ENCODE data around the gene TUBB4B.

TUBB4B gene

DNA sequence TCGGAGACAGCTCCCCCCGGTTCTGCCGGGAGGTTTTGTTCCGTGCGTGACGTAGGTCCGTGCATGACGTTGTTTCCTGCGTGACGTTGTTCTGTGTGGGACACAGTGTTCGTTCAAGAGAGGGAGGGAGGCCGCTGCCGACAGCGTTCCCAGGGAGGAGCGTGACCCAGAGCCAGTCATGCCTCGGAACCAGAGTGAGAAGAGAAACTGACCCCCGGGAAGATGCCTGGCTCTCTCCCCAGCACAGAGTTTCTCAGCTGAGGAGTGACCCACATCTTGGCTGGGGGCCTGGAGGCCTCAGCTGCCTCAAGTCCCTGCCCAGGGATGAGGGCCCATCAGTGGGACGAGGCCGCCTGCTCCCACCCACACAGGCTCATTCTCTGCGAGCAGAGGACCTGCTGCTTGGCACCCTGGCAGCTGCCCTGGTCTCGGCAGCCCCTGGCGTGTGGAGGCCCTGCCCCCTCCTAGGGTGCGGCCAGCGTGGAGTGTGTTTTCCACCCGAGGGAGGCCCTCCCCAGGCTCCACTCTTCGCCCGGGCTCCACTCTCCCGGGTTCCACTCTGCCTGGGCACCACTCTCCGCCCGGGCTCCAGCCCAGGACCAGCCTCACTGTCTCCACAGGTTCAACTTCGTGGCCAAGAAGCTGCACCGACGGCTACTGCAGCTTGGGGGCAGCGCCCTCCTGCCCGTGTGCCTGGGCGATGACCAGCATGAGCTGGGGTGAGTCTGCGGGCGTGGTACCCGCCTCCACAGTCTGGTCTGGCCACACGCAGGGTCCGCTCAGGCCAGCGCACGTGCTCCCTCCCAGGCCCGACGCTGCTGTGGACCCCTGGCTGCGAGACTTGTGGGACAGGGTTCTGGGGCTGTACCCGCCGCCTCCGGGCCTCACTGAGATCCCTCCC lies 27.7 kb upstream of the TUBB4B start:
- DNase-seq: no peak

DNA sequence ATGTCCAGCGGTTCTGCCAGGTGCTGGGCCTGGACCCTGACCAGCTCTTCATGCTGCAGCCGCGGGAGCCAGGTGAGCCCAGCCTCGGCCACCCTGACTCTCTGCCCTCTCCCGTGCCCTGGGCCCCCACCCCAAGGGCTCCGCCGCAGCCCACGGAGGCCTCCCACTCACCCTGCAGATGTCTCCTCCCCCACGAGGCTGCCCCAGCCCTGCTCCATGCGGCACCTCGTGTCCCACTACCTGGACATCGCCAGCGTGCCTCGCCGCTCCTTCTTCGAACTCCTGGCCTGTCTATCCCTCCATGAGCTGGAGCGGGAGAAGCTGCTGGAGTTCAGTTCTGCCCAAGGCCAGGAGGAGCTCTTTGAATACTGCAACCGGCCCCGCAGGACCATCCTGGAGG lies 26.5 kb upstream of the TUBB4B start:
- DNase-seq: no peak

DNA sequence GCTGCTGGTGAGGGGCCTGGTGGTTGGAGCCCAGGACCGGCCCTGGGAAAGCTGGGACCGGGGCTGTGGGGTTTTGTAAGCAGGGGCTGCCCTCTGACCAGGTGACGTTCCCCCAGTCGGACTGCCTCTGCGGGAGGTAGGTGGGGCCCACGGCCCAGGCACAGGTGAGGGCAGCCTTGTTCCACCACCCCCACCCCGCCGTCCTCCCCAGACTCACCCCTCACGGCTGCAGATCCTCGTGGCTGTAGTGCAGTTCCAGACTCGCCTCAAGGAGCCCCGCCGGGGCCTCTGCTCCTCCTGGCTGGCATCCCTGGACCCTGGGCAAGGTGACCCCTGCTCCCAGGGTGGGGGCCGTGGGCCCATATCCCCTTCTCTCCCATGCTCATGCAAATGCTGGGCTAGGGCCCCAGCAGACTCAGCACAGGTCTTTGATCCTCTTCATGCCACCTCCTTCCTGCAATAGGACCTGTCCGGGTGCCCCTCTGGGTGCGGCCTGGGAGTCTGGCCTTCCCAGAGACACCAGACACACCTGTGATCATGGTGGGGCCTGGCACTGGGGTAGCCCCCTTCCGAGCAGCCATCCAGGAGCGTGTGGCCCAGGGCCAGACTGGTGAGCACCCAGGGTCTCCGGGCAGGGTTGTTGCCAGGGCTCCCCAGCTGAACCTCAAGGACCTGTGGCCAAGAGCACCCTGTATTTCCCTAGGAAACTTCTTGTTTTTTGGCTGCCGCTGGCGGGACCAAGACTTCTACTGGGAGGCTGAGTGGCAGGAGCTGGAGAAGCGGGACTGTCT lies 25.7 kb upstream of the TUBB4B start:
- no peak for DNase-seq

DNA sequence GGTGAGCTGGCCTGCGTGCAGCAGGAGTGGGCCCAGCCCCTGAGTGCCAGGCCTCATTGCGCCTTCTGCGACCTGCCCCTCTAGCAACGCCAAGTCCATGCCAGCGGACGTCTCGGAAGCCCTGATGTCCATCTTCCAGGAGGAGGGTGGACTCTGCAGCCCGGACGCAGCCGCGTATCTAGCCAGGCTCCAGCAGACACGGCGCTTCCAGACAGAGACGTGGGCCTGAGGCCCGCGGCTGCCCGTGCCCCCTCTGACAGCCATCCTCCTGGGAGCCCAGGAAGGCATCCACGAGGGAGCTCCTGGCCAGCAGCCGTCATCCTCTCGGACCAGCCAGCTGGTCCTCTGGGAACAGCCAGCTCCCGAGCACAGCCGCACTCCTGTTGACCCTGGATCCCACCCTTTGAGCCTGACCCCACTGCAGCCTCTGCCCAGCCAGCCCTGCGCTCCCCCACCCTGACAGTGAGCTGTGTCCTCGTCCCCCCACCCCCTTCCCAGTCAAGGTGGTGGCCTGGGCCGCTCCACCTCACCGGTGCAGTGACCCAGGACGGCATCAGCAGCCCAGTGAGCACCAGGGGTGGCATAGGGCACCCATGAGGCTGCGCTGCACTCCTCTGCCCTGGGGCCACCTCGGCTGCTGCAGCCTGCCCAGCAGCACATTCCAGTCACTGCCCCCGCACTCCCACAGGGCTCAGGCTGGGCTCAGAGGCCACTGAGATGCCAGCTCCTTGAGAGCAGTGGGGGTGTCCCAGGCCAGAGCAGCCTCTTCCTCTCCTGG lies 24.7 kb upstream of the TUBB4B start:
- no peak for DNase-seq

DNA sequence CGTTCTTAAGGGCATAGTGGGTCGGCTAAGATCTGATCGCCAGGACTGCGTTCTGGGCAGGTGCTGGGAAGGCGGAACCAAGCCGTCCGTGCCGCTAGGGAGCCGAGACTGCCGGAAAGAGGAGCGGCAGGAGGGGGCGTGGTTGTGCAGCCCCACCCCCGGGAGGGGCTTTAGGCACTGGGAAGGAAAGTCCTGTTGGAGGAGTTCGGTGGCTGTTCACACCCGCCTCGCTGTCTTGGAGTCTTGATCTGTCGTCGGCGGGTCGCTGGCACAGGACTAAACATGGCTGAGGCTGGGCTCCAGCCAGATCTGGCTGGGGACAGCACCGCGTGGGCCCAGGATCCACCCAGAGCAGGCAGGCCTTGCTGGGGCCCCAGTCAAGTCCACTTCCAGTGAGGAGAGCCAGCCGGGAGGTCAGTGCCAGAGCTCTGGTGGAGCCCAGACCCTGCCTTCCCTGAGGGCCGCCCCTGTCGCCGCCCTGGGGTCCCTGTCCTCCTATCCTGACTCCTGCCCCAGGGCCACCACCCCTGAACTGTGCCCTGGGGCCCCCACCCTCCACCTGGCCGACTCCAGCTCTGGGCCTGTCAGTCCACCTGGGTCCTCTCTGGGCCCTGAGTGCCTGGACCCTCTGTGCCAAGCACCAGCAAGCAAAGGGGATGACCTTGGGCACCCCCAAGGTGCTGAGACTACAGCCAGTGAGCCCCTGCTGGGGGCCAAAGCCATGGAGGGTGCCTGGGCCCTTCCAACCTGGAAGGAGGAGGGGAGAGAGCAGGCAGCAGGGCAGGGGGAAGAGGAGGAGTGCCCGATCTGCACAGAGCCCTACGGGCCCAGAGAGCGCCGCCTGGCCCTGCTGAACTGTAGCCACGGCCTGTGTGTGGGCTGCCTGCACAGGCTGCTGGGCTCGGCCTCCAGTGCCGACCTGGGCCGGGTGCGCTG lies 23.5 kb upstream of the TUBB4B start:
- no peak for DNase-seq

DNA sequence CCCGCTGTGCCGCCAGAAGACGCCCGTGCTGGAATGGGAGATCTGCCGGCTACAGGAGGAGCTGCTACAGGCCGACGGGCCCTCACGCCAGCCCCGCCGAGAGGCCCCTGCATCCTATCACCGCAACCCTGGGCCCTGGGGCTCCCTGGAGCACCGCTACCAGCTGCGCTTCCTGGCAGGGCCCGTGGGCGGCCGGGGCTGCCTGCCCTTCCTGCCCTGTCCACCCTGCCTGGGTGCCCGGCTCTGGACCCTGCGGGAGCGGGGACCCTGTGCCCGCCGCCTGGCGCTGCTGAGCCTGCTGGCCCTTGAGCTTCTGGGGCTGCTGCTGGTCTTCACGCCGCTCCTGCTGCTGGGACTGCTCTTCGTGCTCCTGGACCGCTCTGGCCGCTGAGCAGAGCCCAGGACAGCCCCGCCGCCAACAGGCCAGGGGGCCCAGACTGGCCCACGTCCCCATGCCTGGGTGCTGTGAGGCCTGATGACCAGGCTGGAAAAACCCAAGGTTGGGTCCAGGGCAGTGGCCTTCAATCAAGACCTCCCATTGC lies 22.8 kb upstream of the TUBB4B start:
- DNase-seq: no peak

DNA sequence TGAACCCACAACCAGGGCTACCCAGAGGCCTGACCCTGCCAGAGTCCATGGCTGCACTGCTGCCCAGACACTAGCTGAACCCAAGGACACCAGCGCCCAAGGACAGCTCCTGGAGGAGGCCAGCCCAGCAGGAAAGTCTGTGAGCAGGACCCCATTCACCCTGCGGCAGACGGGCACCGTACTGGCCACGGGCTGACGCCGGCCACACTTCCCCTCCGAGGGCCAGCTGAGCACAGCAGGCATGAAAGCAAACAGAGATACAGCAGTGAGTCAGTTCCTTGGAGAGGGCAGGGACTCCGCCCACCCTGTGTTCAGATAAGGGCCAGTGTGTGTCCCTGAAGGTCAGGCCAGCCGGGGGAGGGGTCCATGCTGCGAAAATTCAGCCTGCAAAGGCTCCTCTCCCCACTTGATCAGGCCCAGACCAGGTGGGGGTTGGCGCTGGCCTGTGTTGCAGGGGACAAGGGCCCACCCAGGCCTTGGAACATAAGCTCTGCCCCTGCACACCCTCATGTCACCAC lies 22.3 kb upstream of the TUBB4B start:
- DNase-seq: no peak

DNA sequence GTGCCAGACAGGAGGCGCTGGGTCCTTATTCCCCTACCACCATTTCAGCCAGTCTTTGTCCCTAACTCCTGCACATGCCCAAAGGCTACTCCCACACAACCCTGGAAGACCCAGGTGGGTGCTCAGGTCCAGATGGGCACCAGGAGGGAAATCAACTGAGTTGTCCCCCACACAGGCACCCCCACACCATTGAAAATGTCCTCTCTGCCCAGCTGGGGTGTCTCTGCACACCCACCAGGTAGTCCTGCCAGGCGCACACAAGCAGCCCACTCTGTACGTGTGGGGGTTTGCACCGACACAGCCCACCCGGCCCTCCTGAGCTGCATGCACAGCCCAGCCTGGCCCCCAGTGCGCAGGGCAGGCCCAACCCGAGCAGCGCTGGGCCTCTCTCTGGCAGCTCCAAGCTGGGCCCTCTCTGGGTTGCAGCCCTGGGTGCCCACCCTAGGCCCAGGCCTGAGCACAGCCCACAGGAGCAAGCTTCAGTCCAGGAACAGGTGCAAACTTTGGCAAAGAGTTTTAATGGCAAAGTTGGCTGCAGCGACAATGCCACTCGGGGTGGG lies 21.2 kb upstream of the TUBB4B start:
- no peak for DNase-seq

DNA sequence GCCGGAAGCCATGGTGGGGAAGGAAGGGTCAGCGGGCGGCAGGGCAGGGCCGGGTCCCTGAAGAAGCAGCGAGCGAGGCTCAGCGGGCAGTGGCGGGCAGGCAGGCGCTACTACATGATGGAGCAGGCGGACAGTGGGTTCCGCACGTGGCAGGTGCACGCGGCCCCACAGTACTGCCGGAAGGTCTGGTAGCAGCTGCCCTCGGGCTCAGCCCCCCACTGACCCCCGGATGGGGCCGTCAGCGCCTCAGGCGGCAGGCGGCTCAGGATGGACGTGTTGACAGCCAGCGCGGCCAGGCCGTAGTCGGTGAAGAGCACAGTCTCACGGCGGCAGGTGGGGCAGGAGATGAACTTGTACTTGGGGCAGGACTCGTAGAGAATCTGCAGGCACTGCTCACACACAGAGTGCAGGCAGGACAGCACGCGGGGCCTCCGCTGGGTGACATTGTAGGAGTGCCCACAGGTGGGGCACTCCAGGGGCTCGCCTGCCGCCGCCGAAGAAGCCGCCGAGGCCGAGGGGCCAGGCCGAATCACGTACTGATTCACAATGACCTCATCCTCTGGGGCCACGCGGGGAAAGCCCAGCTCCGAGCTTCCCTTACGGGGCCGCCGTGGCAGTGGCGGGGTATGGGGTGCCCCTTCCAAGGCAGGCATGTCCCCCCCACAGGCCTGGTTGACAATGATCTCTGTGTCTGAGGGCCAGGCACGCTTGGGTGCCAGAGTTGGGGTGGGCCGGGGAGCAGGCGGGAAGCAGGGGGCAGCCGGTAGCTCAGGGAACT lies 20.6 kb upstream of the TUBB4B start:
- DNase-seq: no peak

DNA sequence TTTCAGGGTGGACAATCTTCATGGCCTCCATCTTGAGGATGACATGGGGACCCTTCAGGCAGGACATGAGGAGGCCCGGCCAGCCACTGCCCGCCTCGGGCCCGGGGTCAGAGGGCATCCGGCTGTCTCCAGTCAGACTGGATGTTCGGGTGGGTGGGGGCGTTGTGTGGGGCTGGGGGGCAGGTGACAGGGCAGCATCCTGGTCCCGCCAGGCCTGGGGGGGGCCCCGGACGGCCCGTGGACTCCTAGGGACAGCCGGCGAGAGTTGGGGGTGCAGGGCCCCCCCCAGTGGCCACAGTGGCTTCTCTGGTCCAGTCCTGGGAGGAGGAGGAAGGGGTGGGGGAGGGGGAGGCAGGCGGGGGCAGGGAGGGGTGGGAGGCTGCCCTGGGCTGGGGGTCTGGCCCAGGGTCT lies 20.0 kb upstream of the TUBB4B start:
- DNase-seq: no peak

DNA sequence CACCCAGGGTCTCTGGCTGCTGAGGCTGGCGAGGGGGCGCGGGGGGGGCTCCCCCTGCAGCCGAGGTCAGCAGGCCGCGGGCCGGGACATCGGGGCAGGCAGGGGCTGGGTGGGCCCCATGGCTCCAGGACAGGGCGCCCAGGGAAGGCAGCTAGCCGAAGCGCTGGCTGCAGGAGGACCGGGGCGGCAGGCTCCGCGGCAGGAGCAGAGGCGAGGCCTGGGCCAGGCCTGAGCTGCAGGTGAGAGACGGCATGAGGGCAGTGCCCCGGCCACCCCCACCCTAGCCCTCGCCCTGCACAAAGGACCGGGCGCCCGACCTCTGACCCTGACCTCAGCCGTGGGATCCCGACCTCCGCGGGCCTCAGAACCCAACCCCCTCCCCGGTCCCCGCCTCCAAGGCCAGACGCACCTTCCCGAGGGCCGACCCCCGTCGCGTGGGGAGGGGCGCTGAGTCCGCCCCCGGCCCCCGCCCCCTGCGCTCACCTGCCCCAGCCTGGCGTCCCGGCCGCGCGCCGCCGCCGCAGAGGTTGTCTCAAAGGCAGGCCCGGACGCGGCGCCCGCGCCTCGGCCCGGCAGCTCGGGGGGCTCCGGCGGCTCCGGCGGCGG lies 19.5 kb upstream of the TUBB4B start:
- no peak for DNase-seq

DNA sequence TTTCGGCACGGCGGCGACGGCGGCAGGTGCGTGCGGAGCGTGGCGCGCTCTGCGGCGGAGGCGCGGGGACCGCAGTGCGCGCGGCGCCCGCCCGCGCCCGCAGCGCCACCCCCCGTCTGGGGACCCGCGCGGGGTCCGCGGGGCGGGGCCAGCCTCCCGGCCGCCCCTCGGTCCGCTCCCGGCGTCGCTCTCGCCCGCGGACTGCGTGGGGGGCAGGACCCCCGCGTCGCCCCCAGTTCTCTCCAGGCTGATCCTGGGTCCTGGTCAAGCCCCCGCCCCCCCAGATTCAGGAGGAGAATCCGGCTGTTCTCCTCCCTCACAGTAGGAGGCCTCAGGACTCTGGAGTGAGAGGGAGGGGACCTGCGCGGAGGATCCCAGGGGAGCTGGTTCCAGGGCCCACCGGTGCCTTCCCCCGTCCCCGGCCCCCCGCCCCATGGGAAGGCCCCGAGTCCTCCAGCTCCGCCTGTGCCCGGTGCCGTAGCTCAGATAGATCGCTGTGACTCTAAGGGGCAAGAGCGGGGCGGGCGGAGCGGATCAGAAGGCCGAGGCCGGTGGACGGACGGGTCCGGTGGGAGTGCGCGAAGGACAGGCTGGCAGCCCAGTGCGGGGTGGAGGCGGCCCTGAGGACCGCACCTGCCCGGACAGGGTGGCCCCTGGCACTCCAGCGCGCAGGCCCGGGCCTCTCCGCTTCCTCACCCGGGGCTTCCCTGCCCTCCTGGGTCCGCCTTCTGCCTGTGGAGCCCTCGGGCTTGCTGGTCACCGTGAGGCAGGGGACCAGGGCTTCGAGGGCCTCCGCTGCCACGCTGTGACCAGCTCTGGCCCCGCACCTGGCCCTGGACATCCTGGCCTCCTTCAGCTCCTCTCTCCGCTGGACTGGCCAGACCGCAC lies 18.7 kb upstream of the TUBB4B start, which contains the start of gene RNF208:
TSS of gene RNF208 (minus strand) at position 51 of the 888 bp plus-strand sequence. CDS start 1,028 bp downstream, outside the sequence.
- no peak for DNase-seq

DNA sequence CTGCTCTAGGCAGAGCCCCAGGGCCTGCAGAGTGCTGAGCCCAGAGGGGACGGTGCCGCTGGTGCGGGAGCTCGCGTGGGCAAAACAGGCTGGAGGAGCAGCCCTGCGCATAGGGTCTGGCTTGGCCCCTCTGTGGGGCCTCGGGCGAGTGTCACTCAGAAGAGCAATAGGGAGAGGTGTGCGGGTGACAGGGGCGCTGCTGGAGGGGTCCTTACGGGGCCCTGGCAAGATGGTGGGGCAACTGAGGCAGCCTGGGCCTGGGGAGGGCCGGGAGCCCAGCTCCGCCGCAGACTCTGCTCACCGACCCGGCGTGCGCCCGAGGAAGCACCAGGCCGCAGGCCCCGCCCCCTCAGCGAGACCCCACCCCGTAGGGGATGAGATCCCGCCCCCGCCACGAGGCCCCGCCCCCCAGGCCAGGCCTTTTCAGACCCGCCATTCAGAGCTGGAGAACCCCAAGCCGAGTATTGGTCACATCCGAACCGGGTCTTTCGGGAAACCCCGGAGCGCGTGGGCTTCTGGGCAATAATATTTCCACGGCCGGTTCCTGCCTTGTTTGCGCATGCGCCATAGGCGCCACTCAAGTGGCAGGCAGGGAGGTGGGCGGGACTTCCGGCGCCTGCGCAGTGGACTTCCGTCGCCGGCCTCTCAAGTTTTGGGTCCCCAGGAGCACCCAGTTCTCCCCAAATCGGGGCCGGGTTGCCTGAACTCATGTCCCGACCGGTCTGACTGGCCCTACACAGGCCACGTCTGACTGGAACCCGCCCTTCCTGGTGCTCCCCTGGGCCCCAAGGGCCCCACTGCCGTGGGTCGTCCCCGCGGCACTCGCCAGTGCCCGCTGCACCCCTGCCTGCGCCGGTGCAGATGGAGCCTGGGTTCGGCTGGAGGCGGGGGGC lies 17.8 kb upstream of the TUBB4B start:
- DNase-seq: peak; percentile 95 to 97

DNA sequence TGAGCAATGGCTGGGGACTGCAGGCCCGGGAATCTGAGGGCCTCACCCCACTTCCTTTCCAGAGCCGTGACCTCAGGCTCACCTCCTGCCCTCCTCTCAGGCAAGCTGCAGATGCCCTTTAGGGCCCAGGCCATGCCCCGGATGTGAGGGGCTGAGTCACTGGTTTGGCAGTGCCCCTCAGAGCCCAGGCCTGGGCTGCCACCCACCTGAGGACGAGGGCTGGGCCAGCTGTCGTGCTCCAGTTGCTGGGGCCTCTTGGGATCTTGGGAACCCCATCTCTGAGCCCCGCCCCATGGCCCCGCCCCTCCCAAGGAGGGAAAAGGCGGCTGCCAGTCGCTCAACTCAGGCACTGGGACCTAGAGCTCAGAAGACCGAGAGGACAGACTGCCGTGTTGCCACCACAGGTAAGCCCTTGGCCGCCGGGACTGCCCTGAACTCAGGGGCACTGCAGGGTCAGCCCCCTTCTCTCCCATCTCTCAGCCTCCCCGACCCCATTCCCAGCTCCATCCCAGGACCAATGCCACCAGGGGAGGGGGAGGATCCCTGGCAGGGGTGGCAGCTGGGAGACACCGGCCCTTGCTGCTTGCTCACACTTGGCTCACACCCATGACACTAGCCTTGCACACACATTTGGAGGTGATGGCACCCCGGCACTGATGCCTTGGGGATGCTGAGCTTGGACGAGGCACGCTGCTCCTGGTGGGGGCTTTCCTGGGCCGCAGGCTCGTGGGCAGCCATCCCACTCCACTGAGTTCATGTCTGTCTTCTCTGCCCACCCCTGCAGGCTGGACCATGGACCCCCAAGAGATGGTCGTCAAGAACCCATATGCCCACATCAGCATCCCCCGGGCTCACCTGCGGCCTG lies 16.0 kb upstream of the TUBB4B start, which contains the start of gene CYSRT1:
TSS of gene CYSRT1 (plus strand) at position 345 of the 865 bp plus-strand sequence. CDS start at position 793, 448 bp downstream.
- DNase-seq: no peak

DNA sequence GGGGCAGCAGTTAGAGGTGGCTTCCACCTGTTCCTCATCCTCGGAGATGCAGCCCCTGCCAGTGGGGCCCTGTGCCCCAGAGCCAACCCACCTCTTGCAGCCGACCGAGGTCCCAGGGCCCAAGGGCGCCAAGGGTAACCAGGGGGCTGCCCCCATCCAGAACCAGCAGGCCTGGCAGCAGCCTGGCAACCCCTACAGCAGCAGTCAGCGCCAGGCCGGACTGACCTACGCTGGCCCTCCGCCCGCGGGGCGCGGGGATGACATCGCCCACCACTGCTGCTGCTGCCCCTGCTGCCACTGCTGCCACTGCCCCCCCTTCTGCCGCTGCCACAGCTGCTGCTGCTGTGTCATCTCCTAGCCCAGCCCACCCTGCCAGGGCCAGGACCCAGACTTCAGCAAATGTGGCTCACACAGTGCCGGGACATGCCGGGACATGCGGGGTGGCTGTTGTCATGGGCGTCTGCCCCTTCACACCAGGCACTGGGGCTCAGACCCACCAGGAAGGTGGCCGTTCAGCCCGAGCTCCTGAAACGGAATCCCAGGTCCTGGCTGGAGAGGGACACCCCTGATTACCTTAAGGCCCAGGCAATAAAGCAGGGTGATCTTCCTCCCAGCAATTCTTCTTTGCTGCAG lies 15.3 kb upstream of the TUBB4B start:
- DNase-seq: no peak

Measured in hippocampal formation (tissue), 2 donors.